GM19240 (cell line): ENCODE data around the gene KLHL29.

Source experiments
- DNase-seq: peaks from one replicate; pipeline ENCODE4 v3.0.0; 2011; ENCODE audit warnings: low spot score; ENCODE audit not compliant: insufficient read length

The KLHL29 gene

DNA sequence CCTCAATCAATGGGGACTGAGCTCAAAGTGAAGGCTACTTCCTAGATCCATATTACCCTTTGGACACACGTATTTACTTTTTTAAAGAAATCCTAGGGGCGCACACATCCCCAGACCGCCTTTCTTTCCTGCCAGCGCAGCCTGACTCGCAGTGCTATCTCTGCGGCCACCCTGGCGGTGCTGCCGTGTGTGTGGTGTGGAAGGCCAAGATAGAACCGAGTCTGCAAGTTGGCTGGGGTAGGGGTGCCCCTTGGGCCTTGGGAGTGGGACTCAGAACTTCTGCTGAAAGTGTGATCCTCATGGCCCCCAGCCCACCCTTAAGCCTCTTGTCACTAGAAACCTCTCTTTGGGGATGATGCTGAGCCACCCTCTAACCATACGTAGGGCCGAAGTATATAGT is 143.7 kb downstream of the KLHL29 start:
- DNase-seq = no peak

DNA sequence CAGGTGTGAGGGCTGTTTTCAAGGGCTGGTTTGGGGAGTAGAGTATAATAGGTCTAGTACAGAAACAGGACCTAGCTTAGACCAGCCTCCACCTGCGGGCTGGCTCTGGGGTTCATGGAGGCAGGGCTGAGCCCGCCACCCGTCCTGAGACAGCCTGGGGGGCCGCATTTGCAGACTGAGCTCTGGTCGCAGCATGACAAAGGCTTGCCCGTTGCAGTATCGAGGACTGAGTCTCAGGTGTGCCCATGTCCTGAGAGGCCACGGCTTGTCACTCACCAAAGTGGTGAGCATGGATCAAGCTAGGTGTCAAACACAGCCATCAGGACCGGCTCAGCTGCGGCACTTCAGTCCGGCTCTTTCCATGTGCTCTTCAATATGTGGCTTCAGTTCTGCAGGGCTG is 144.7 kb downstream of the KLHL29 start:
- DNase-seq = no peak

- no peak for DNase-seq
Measured at GRCh38 chr2:23530206-23530908, 145.4 kb downstream of the KLHL29 start.

GRCh38 chr2:23530909-23531276 is 145.9 kb downstream of the KLHL29 start:
- DNase-seq = no peak

DNA sequence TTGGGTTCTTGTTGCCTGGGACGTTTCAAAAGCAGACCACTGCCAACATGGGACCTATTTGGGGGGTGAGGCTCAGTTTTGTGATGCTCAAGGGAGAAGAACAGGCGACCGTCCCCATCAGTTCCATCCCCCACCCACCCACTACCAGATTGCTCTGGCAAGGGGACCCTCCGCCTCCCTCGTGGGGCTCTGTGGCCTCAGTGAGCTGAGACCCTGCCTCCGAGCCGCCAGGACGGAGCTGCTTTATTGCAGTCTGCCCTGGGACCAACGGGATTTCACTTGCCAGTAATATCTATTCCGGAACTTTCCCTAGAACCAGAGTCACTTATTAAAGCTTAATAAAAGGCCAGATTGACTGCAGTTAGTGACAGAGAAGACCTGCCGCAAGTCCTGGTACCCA is 146.3 kb downstream of the KLHL29 start:
- DNase-seq = no peak

- no peak for DNase-seq
Measured at GRCh38 chr2:23531881-23532280, 146.9 kb downstream of the KLHL29 start.

DNA sequence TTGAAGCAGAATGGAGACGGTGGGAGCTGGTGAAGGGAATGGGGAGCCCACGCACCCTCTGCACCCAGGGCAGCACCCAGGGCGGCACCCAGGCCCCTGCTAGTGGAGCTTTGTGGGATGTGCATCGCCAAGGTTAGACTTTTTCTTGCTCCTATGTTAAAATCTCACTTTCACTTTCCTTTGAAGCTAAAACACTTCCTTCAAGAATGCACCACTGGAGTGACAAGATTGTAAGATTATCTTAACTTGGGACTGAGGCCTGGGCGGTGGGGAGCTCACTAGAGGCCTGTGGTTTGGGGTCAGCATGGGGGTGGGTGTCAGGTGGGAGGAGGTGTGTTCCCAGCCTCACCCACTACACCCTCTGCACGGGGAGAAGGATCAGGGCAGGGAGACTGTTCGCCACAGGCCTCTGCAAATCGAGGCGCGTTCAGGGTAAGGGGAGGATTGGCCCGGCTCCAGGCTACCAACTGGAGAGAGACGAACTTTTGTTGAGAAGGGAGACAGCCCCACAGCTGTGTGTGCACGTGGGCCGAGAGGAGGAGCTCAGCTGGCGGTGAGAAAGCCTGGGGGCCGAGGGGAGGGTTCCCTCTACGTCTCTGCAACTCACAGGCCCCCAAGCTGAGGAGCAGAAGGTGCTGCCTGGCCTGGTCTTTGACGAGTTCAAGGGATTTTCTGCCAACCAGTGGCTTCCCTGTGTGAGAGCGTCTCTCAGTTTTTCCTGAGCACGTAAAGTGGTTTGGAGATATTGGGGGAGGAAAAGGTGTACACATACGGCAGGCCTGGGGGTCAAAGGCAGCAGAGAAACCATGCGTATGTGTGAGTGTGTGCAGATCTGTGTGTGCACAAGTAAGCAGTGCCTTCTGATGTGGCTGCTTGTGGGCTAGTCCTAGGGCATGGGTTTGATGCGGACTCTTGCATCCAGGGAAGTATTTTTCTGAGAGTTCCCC is 147.7 kb downstream of the KLHL29 start:
- peak; percentile 41 for DNase-seq

GRCh38 chr2:23533338-23533695 is 148.3 kb downstream of the KLHL29 start:
- no peak for DNase-seq

- no peak for DNase-seq
Measured at GRCh38 chr2:23534771-23535170, 149.8 kb downstream of the KLHL29 start.

DNA sequence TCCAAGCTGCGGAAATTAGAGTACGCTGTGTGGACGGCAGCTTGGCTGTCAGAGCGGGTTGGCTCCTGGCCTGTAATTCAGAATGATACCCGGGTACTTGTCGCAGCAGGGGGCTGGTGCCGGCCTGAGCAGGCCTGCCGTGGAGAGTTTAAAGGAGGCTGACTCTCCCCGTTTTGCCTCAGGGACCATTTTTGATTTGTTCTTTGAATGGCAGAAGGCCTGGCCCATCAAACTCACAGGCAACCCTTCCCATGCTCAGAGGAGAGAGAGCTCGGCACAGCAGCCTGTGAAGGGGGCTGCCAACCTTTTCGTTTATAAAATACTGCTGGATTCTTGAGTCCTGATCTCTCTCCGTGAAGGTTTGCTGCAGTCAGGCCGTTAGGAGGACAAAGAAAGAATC is 151.3 kb downstream of the KLHL29 start:
- no peak for DNase-seq

DNA sequence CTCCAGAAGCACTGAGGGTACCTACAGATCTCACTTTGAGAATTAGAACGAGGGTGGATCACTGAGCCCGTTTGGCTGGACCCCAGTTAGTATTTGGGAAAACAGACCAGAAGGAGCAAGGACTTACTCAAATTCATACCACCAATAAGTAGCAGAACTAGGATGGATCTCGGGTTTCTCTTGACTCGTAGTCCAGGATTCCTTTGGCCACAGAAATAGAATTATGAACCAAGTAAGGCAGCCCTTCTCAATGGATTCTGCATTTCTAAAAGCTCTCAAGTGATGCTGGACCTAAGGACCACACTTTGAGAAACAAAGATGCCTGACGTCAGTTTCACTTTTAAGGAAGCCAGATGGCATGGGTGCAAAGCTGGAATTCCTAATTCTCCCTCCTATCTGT is 153.0 kb downstream of the KLHL29 start:
- no peak for DNase-seq

DNA sequence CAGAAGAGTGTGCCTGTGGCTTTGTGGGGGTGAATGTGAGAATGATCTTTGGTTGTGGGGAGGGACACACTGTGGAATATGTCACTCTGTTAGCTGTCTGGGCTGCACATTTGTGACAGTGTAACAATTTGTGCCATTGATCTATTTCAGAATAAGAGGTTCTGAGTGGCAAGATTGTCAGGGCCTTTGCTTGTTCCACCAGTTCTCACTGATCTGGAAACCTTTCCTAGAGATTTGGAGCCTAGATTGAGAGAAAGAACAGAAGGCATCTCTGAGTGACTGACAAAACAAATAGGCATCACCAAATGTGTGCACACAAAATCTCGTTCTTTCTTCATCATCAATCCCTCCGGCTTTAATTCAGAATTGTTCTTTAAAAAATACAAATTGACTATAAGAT is 153.6 kb downstream of the KLHL29 start:
- no peak for DNase-seq

DNA sequence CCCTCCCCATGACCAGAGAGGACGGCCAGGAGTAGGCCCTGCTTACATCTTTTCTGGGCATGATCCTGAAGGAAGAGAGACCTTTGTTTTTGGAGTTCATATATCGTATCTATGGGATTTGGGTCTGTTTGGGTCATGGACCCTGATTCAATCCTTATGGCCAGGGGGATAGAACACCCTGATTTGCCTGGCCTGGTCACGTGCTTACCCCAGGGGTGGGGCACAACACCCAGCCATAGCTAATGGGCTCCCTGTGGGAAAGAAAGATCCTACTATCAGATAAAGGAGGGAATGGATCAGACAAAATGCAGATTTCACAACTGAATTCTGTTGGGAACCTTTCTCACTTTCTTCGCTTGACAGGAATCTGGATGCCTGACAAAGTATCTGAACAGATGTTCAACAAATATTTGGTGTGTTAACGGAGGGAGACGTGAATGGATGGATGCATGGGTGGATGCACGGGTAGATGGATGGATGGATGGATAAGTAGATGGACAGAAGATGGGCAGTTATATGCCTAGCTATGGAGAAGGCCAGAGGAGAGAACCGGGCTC is 155.9 kb downstream of the KLHL29 start:
- DNase-seq = no peak

- DNase-seq = no peak
Measured at GRCh38 chr2:23541503-23542229, 156.7 kb downstream of the KLHL29 start.

GRCh38 chr2:23542230-23542789 is 157.3 kb downstream of the KLHL29 start:
- no peak for DNase-seq

GRCh38 chr2:23543302-23543701 is 158.3 kb downstream of the KLHL29 start:
- DNase-seq = no peak

DNA sequence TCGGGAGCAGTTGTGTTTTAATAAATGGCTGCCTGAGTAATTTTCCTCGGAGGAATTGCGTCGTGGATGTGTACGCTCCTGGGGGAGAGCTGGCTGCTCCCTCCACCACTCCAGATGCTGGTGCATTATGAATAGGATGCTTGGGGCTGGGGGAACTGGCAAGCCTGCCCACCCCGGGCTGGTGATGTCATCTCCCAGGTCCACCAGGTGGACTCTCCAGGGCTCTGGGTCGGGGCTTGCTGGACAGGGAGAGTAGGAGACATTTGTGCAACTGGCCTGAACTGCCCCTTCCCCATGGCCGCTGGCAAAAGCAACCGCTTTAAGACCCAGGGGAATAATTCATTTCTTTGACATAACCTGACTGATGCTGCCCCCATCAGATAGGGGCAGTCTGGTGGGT is 158.7 kb downstream of the KLHL29 start:
- DNase-seq = no peak

- no peak for DNase-seq
Measured at GRCh38 chr2:23544589-23545295, 159.8 kb downstream of the KLHL29 start.

- no peak for DNase-seq
Measured at GRCh38 chr2:23545396-23545795, 160.4 kb downstream of the KLHL29 start.

DNA sequence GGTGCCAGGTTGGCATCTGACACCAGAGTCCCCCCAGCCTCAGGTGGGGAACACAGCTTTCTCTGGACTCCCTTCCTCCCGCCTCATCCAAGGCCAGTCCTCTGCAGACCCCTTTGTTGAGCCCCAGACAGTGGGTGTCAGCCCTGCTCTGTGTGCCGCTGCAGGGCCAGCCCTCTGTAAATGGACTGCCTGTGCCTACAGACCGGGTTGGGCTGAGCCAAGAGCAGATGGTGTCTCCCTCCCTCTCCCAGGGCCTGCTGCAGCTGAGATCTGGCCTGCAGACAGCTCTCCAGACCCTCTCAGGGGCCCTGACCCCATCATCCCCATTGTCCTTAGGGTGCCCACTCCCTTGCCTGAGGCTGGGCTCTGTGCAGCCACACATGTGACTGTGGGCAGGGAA is 160.8 kb downstream of the KLHL29 start:
- DNase-seq = no peak

DNA sequence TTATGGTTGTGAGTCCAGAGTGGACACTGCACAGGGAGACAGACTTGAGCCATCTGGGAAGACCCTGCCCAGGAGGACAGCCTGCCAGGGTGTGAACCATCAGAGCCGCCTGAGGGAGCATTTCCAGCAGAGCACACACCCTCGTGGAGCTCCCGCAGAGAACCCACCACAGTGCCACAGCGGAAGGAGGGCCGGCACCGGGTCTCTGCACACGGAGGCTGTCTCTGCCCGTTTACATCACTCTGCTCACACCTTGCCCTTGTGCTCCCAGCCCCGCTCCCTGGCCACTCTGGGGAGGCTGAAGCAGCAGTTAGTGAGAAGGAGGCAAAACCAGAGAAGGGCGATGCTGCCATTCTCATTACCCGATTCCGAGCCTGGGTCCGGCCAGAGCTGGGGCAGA is 161.9 kb downstream of the KLHL29 start:
- DNase-seq = no peak
